SK-N-SH (cell line): ENCODE results near the gene RNLS.

Source experiments
- CTCF ChIP-seq: fragments of 200-600 bp; sonication (generic); IDR thresholded peaks from 2 replicates; pipeline ENCODE4 v1.6.1; 2017; ENCODE audit warnings: antibody characterized with exemption, mild to moderate bottlenecking, moderate library complexity
- GATA2 ChIP-seq: sonication (generic); formaldehyde crosslinking; IDR thresholded peaks from 2 replicates; pipeline ENCODE4 v1.5.0; 2020; ENCODE audit warnings: mild to moderate bottlenecking, missing genetic modification reagents
- IRF3 ChIP-seq: fragments of 150-350 bp; IDR thresholded peaks from 2 replicates; pipeline ENCODE4 v1.6.1; 2016; ENCODE audit warnings: mild to moderate bottlenecking, low read depth, low read length
- NRF1 ChIP-seq: IDR thresholded peaks from 2 replicates; pipeline ENCODE4 v1.6.1; 2012; ENCODE audit warnings: low read depth, mild to moderate bottlenecking, low read length
- PBX3 ChIP-seq: IDR thresholded peaks from 2 replicates; pipeline ENCODE4; 2012
- RAD21 ChIP-seq: IDR thresholded peaks from 2 replicates; pipeline ENCODE4 v1.6.1; 2012; ENCODE audit warnings: mild to moderate bottlenecking, low read length
- RCOR1 ChIP-seq: fragments of 150-350 bp; IDR thresholded peaks from 2 replicates; pipeline ENCODE4 v1.6.1; 2017; ENCODE audit warnings: antibody characterized with exemption, low read length
- TCF12 ChIP-seq: IDR thresholded peaks from 2 replicates; pipeline ENCODE4 v1.4.0; 2012

- TF ChIP-seq IRF3 (no peak), GATA2 (CRISPR knock-in tag) (no peak), RAD21 (no peak), CTCF (no peak), NRF1 (no peak), PBX3 (no peak), RCOR1 (no peak), TCF12 (no peak)
Observed at GRCh38 chr10:88262591-88263234, 320.4 kb downstream of the RNLS start.
